NT2/D1 (cell line): ENCODE measurements around the gene NSUN3.

Source experiments
- DNase-seq: peaks from one replicate; pipeline ENCODE4 v3.0.0-alpha.2; 2011; ENCODE audit warnings: low read depth, low spot score
- H3K27me3 ChIP-seq: 2 replicates; pipeline ENCODE4 v1.6.0; 2011; ENCODE audit warnings: mild to moderate bottlenecking; ENCODE audit not compliant: insufficient read length, insufficient read depth
- H3K36me3 ChIP-seq: 2 replicates; pipeline ENCODE4 v1.6.1; 2011; ENCODE audit warnings: mild to moderate bottlenecking, low read length, mixed read lengths; ENCODE audit not compliant: insufficient read depth, insufficient read length
- H3K4me1 ChIP-seq: 2 replicates; pipeline ENCODE4 v1.5.1; 2011; ENCODE audit not compliant: insufficient read depth, insufficient read length
- H3K4me3 ChIP-seq: 2 replicates; pipeline ENCODE4 v1.5.1; 2011; ENCODE audit warnings: low read depth; ENCODE audit not compliant: insufficient read length
- H3K9ac ChIP-seq: 2 replicates; pipeline ENCODE4 v1.6.0; 2011; ENCODE audit warnings: low read depth; ENCODE audit not compliant: insufficient read length
- H3K9me3 ChIP-seq: 2 replicates; pipeline ENCODE4 v1.5.1; 2011; ENCODE audit warnings: mild to moderate bottlenecking, low read length; ENCODE audit not compliant: insufficient read depth
- SUZ12 ChIP-seq: IDR thresholded peaks from 2 replicates; pipeline ENCODE4 v1.6.1; 2011; ENCODE audit not compliant: insufficient read length, insufficient read depth; ENCODE audit errors: extremely low read depth
- YY1 ChIP-seq: IDR thresholded peaks from 2 replicates; pipeline ENCODE4 v1.6.1; 2011; ENCODE audit not compliant: insufficient read length, insufficient read depth
- ZNF274 ChIP-seq: IDR thresholded peaks from 2 replicates; pipeline ENCODE4 v1.6.1; 2011; ENCODE audit warnings: mild to moderate bottlenecking, low read depth, low read length

Gene NSUN3

GRCh38 chr3:94063496-94064119 lies 747 bp downstream of the NSUN3 start:
- peak overlapping the region; percentile 80 for H3K9ac ChIP-seq
- peaks cover 24% of the 10 kb centered on the region for H3K36me3 ChIP-seq
- TF ChIP-seq YY1 (no peak), ZNF274 (no peak), SUZ12 (no peak)
- DNase-seq, result no peak
- no peaks in the 10 kb centered on the region for H3K9me3 ChIP-seq
- no peaks in the 10 kb centered on the region for H3K27me3 ChIP-seq
- H3K4me1 ChIP-seq, result no peaks in the 10 kb centered on the region
- H3K4me3 ChIP-seq, result peak overlapping the region; percentile 66

GRCh38 chr3:94064243-94064860 lies 1.5 kb downstream of the NSUN3 start:
- TF ChIP-seq YY1 (no peak), SUZ12 (no peak), ZNF274 (no peak)
- peaks cover 21% of the 10 kb centered on the region for H3K36me3 ChIP-seq
- H3K4me3 ChIP-seq, result no peak overlapping the region
- no peaks in the 10 kb centered on the region for H3K4me1 ChIP-seq
- no peaks in the 10 kb centered on the region for H3K27me3 ChIP-seq
- no peaks in the 10 kb centered on the region for H3K9me3 ChIP-seq
- no peak for DNase-seq
- H3K9ac ChIP-seq, result no peak overlapping the region

- Histone ChIP-seq H3K4me3 (no peak overlapping the region), H3K9me3 (no peaks in the 10 kb centered on the region), H3K27me3 (no peaks in the 10 kb centered on the region), H3K4me1 (no peaks in the 10 kb centered on the region), H3K9ac (no peak overlapping the region), H3K36me3 (peaks cover 20% of the 10 kb centered on the region)
- no peak for TF ChIP-seq YY1
- TF ChIP-seq ZNF274, result no peak
- TF ChIP-seq SUZ12, result no peak
- DNase-seq, result no peak
Observed at GRCh38 chr3:94065122-94065521, 2.3 kb downstream of the NSUN3 start.

GRCh38 chr3:94065819-94066480 lies 3.1 kb downstream of the NSUN3 start:
- peaks cover 20% of the 10 kb centered on the region for H3K36me3 ChIP-seq
- TF ChIP-seq ZNF274 (no peak), SUZ12 (no peak), YY1 (no peak)
- DNase-seq, result no peak
- H3K4me1 ChIP-seq, result no peaks in the 10 kb centered on the region
- H3K4me3 ChIP-seq, result no peak overlapping the region
- no peaks in the 10 kb centered on the region for H3K9me3 ChIP-seq
- no peaks in the 10 kb centered on the region for H3K27me3 ChIP-seq
- no peak overlapping the region for H3K9ac ChIP-seq

- H3K9me3 ChIP-seq, result no peaks in the 10 kb centered on the region
- no peak overlapping the region for H3K4me3 ChIP-seq
- H3K36me3 ChIP-seq, result peaks cover 23% of the 10 kb centered on the region
- no peak for TF ChIP-seq ZNF274
- no peak for TF ChIP-seq YY1
- TF ChIP-seq SUZ12, result no peak
- DNase-seq, result no peak
- H3K9ac ChIP-seq, result no peak overlapping the region
- no peaks in the 10 kb centered on the region for H3K27me3 ChIP-seq
- H3K4me1 ChIP-seq, result no peaks in the 10 kb centered on the region
Observed at GRCh38 chr3:94066506-94067500, 3.9 kb downstream of the NSUN3 start.

GRCh38 chr3:94069194-94069813 lies 6.4 kb downstream of the NSUN3 start:
- no peaks in the 10 kb centered on the region for H3K27me3 ChIP-seq
- no peak overlapping the region for H3K4me3 ChIP-seq
- no peaks in the 10 kb centered on the region for H3K9me3 ChIP-seq
- DNase-seq, result no peak
- peaks cover 31% of the 10 kb centered on the region for H3K36me3 ChIP-seq
- no peaks in the 10 kb centered on the region for H3K4me1 ChIP-seq
- no peak for TF ChIP-seq ZNF274
- no peak for TF ChIP-seq YY1
- TF ChIP-seq SUZ12, result no peak
- H3K9ac ChIP-seq, result no peak overlapping the region

GRCh38 chr3:94070341-94070911 lies 7.6 kb downstream of the NSUN3 start:
- no peak for DNase-seq
- no peaks in the 10 kb centered on the region for H3K9me3 ChIP-seq

More at GRCh38 chr3:94070341-94070911, 7.6 kb downstream of the NSUN3 start:
- Histone ChIP-seq H3K9ac (no peak overlapping the region), H3K36me3 (peaks cover 27% of the 10 kb centered on the region), H3K27me3 (no peaks in the 10 kb centered on the region), H3K4me1 (no peaks in the 10 kb centered on the region), H3K4me3 (no peak overlapping the region)
- TF ChIP-seq SUZ12 (no peak), ZNF274 (no peak), YY1 (no peak)
